GM23338 (cell line): Measurements from ENCODE around the gene TIMM17B. TPM values are rescaled to one million over a fixed set of nuclear protein-coding genes. Genes with fewer than 3 reads are reported as not detected.

Experiments
- ATAC-seq: fragments of 200-7000 bp; cut with Tn5 transposase; 3 replicates; pipeline ENCODE4 v1.9.1; 2020
- DNase-seq: peaks from one replicate; pipeline ENCODE4 v3.0.0-alpha.2; 2015; ENCODE audit warnings: low spot score
- H2AFZ ChIP-seq: fragments of 200-600 bp; sonication (generic); 2 replicates; pipeline ENCODE4 v1.8.0; 2016; ENCODE audit warnings: antibody characterized with exemption, mild to moderate bottlenecking, moderate library complexity
- H3F3A ChIP-seq: fragments of 200-600 bp; sonication (generic); replicated peaks from 2 replicates; pipeline ENCODE4 v1.8.0; 2017; ENCODE audit warnings: antibody characterized with exemption, mixed run types, low read depth
- H3K27ac ChIP-seq: fragments of 200-600 bp; sonication (generic); 2 replicates; pipeline ENCODE4 v1.6.1; 2016; ENCODE audit warnings: low read depth
- H3K27me3 ChIP-seq: fragments of 200-600 bp; sonication (generic); 2 replicates; pipeline ENCODE4 v1.8.0; 2016; ENCODE audit warnings: mild to moderate bottlenecking, mixed run types, moderate library complexity; ENCODE audit not compliant: insufficient read depth
- H3K36me3 ChIP-seq: fragments of 200-600 bp; sonication (generic); 2 replicates; pipeline ENCODE4 v1.8.0; 2016; ENCODE audit warnings: mild to moderate bottlenecking; ENCODE audit not compliant: insufficient read depth
- H3K4me1 ChIP-seq: fragments of 200-600 bp; sonication (generic); 2 replicates; pipeline ENCODE4 v1.8.0; 2016; ENCODE audit warnings: mild to moderate bottlenecking, moderate library complexity; ENCODE audit not compliant: insufficient read depth
- H3K4me2 ChIP-seq: fragments of 200-600 bp; sonication (generic); 2 replicates; pipeline ENCODE4 v1.7.1; 2017; ENCODE audit warnings: mixed run types
- H3K4me3 ChIP-seq: fragments of 200-600 bp; sonication (generic); 2 replicates; pipeline ENCODE4 v1.6.1; 2016; ENCODE audit warnings: mixed run types
- H3K79me2 ChIP-seq: fragments of 200-600 bp; sonication (generic); replicated peaks from 2 replicates; pipeline ENCODE4 v1.8.0; 2017; ENCODE audit warnings: mild to moderate bottlenecking; ENCODE audit not compliant: insufficient read depth
- H3K9me2 ChIP-seq: fragments of 200-600 bp; sonication (generic); 2 replicates; pipeline ENCODE4 v1.8.0; 2017; ENCODE audit not compliant: insufficient read depth
- H4K20me1 ChIP-seq: fragments of 200-600 bp; sonication (generic); replicated peaks from 2 replicates; pipeline ENCODE4 v1.8.0; 2017; ENCODE audit warnings: mild to moderate bottlenecking; ENCODE audit not compliant: insufficient read depth
- H3K27ac Mint-ChIP-seq: 2 replicates; pipeline ENCODE4 v1.8.0; 2020; ENCODE audit warnings: inconsistent platforms, mild to moderate bottlenecking, moderate library complexity, mixed read lengths
- H3K27me3 Mint-ChIP-seq: 3 replicates; pipeline ENCODE4 v1.8.0; 2022; ENCODE audit warnings: low read depth, mild to moderate bottlenecking, moderate library complexity, mixed read lengths, inconsistent platforms; ENCODE audit not compliant: insufficient read depth, poor library complexity
- H3K36me3 Mint-ChIP-seq: 3 replicates; pipeline ENCODE4 v1.8.0; 2021; ENCODE audit warnings: low read depth, mild to moderate bottlenecking, inconsistent platforms, moderate library complexity, mixed read lengths
- H3K4me1 Mint-ChIP-seq: 3 replicates; pipeline ENCODE4 v1.8.0; 2020; ENCODE audit warnings: mild to moderate bottlenecking, inconsistent platforms, mixed read lengths
- H3K4me3 Mint-ChIP-seq: 3 replicates; pipeline ENCODE4 v1.8.0; 2021; ENCODE audit warnings: moderate library complexity, mild to moderate bottlenecking, inconsistent platforms, mixed read lengths
- H3K9me3 Mint-ChIP-seq: 3 replicates; pipeline ENCODE4 v1.8.0; 2020; ENCODE audit warnings: moderate library complexity, mild to moderate bottlenecking, inconsistent platforms, mixed read lengths
- CREB1 ChIP-seq: fragments of 250-450 bp; sonication (Bioruptor Pico); IDR thresholded peaks from 2 replicates; pipeline ENCODE4 v1.5.0; 2020; ENCODE audit warnings: low read depth, mild to moderate bottlenecking, moderate library complexity
- CTCF ChIP-seq, 2 experiments: fragments of 200-600 bp in 1 of 2; sonication (generic) in 1 of 2; conservative IDR thresholded peaks; 2 replicates each; pipeline versions ENCODE4 v1.5.1 to v1.6.1; 2016 to 2017; ENCODE audit warnings: antibody characterized with exemption in 2 of 2, low read depth in 2 of 2, mild to moderate bottlenecking in 2 of 2, moderate library complexity in 1 of 2
- ETS1 ChIP-seq: IDR thresholded peaks from 2 replicates; pipeline ENCODE4 v1.6.1; 2016; ENCODE audit warnings: antibody characterized with exemption
- EZH2phosphoT487 ChIP-seq: fragments of 200-600 bp; sonication (generic); IDR thresholded peaks from one replicate; pipeline ENCODE4 v1.8.1; 2018; ENCODE audit warnings: antibody characterized with exemption; ENCODE audit not compliant: unreplicated experiment
- JUNB ChIP-seq: IDR thresholded peaks from one replicate; pipeline ENCODE4 v1.6.1; 2016; ENCODE audit warnings: antibody characterized with exemption; ENCODE audit not compliant: unreplicated experiment
- POLR2AphosphoS5 ChIP-seq: IDR thresholded peaks from 2 replicates; pipeline ENCODE4 v1.6.1; 2016; ENCODE audit warnings: antibody characterized with exemption, low read depth
- REST ChIP-seq: IDR thresholded peaks from one replicate; pipeline ENCODE4 v1.6.1; 2018; ENCODE audit warnings: antibody characterized with exemption; ENCODE audit not compliant: unreplicated experiment
- STAT1 ChIP-seq: IDR thresholded peaks from one replicate; pipeline ENCODE4 v1.6.1; 2016; ENCODE audit warnings: antibody characterized with exemption; ENCODE audit not compliant: unreplicated experiment
- ZNF114 ChIP-seq: fragments of 250-450 bp; sonication (Bioruptor Pico); IDR thresholded peaks from 2 replicates; pipeline ENCODE4 v1.5.0; 2020; ENCODE audit warnings: mild to moderate bottlenecking, moderate library complexity
- ZNF462 ChIP-seq: fragments of 250-450 bp; sonication (Bioruptor Pico); IDR thresholded peaks from 2 replicates; pipeline ENCODE4 v1.5.0; 2020; ENCODE audit warnings: mild to moderate bottlenecking, moderate library complexity
- polyA plus RNA-seq: library from polyadenylated mRNA; unstranded; fragments of >200 nt; fragmentation: Nextera tagmentation; extraction: Ambion mirVana; gene quantifications from 2 replicates; pipeline ENCODE4 v1.2.1, GENCODE V29; 2016
- total RNA-seq: library from RNA; depleted of rRNA; stranded (reverse); fragments of >200 nt; shearing (Covaris generic); gene quantifications from 2 replicates; pipeline ENCODE4 v1.2.3, GENCODE V29; 2014

Gene TIMM17B
- total and polyA plus RNA-seq, 2 experiments from 2014 or later = 67.1 to 147 TPM

GRCh38 chrX:48909703-48910294 is 12.2 kb upstream of the TIMM17B start (continued):
- TF ChIP-seq ZNF462 (CRISPR knock-in tag) (no peak), POLR2AphosphoS5 (no peak), ZNF114 (no peak)

GRCh38 chrX:48908600-48908999 is 11.0 kb upstream of the TIMM17B start:
- Mint-ChIP-seq H3K27ac (no peak overlapping the region), H3K27me3 (peaks cover 19% of the 10 kb centered on the region), H3K4me1 (peaks cover 18% of the 10 kb centered on the region), H3K4me3 (no peak overlapping the region), H3K9me3 (peaks cover 4% of the 10 kb centered on the region; the same call in 2 of the 3 replicates), H3K36me3 (peaks cover 27% of the 10 kb centered on the region)
- Histone ChIP-seq H2AFZ (no peak overlapping the region), H3K79me2 (peaks cover 10% of the 10 kb centered on the region), H4K20me1 (no peaks in the 10 kb centered on the region; the same call in 1 of the 2 replicates), H3K4me3 (no peak overlapping the region), H3K27me3 (no peaks in the 10 kb centered on the region), H3K27ac (no peak overlapping the region), H3F3A (peaks cover 13% of the 10 kb centered on the region), H3K9me2 (no peaks in the 10 kb centered on the region), H3K4me2 (no peak overlapping the region), H3K4me1 (no peaks in the 10 kb centered on the region; the same call in 1 of the 2 replicates), H3K36me3 (peaks cover 7% of the 10 kb centered on the region; the same call in 1 of the 2 replicates)
- DNase-seq = no peak
- no peak for ATAC-seq
- TF ChIP-seq CTCF (conservative IDR thresholded peaks at IDR 0.05; ENCODE audit: low read depth in 2 of 2) (no peak), REST (no peak), ETS1 (no peak), CREB1 (CRISPR knock-in tag) (no peak), JUNB (no peak), EZH2phosphoT487 (no peak), STAT1 (no peak)
